Left ventricle myocardium inferior (tissue), 1 donor: ENCODE measurements around the gene FAM120B. TPM values are rescaled to one million over a fixed set of nuclear protein-coding genes. Genes with fewer than 3 reads are reported as not detected.
A peak's percentile ranks its signal among the peaks of the same experiment; 100 is the strongest.

Experiments used
- DNase-seq: peaks from one replicate; pipeline ENCODE4 v3.0.0-alpha.2; 2020
- H3K27ac ChIP-seq: fragments of 200-600 bp; replicated peaks from 2 replicates; pipeline ENCODE4 v1.8.0; 2021
- H3K27me3 ChIP-seq: fragments of 200-600 bp; 2 replicates; pipeline ENCODE4 v1.8.0; 2021; ENCODE audit warnings: low read depth
- H3K36me3 ChIP-seq: fragments of 200-600 bp; 2 replicates; pipeline ENCODE4 v1.8.0; 2021
- H3K4me1 ChIP-seq: fragments of 200-600 bp; 2 replicates; pipeline ENCODE4 v1.8.0; 2021
- H3K4me3 ChIP-seq: fragments of 200-600 bp; 2 replicates; pipeline ENCODE4 v1.8.0; 2021; ENCODE audit warnings: mild to moderate bottlenecking, moderate library complexity
- H3K9me3 ChIP-seq: fragments of 200-600 bp; replicated peaks from 2 replicates; pipeline ENCODE4 v1.8.0; 2021
- intact Hi-C: fragments of 100-400 bp; cut with micrococcal nuclease; formaldehyde crosslinking; loops from one replicate; pipeline ENCODE4 v1.11.0; 2022
- total RNA-seq: library from RNA; stranded (reverse); fragmentation: NEBNext Ultra II Directional; extraction: Animal tissue kit (Norgen Biotek cat#: 25700); gene quantifications from one replicate; pipeline ENCODE4 v1.2.1, GENCODE V29; 2021
- TF ChIP-seq, protein P1 (sequence below): fragments of 200-600 bp; IDR thresholded peaks from 2 replicates; pipeline ENCODE4 v1.8.0; 2021; ENCODE audit warnings: antibody characterized with exemption, mild to moderate bottlenecking, borderline replicate concordance
- donor health status: DM: no; HTN: yes; CAD: no; lungs with severe emphysema.

FAM120B gene
- total RNA-seq, 1 donor from 2014 or later = 20.1 TPM

- DNase-seq = no peak
- Histone ChIP-seq H3K27ac (no peak overlapping the region), H3K4me3 (no peak overlapping the region), H3K9me3 (peaks cover 15% of the 10 kb centered on the region), H3K27me3 (peaks cover 17% of the 10 kb centered on the region), H3K36me3 (no peaks in the 10 kb centered on the region), H3K4me1 (peaks cover 19% of the 10 kb centered on the region)
- TF ChIP-seq, protein P1, sequence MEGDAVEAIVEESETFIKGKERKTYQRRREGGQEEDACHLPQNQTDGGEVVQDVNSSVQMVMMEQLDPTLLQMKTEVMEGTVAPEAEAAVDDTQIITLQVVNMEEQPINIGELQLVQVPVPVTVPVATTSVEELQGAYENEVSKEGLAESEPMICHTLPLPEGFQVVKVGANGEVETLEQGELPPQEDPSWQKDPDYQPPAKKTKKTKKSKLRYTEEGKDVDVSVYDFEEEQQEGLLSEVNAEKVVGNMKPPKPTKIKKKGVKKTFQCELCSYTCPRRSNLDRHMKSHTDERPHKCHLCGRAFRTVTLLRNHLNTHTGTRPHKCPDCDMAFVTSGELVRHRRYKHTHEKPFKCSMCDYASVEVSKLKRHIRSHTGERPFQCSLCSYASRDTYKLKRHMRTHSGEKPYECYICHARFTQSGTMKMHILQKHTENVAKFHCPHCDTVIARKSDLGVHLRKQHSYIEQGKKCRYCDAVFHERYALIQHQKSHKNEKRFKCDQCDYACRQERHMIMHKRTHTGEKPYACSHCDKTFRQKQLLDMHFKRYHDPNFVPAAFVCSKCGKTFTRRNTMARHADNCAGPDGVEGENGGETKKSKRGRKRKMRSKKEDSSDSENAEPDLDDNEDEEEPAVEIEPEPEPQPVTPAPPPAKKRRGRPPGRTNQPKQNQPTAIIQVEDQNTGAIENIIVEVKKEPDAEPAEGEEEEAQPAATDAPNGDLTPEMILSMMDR = no peak
- intact Hi-C loops = no loop called here
Measured at GRCh38 chr6:170435766-170436165, 129.2 kb downstream of the FAM120B start.

- Histone ChIP-seq H3K4me1 (peaks cover 19% of the 10 kb centered on the region), H3K4me3 (no peak overlapping the region), H3K9me3 (peaks cover 15% of the 10 kb centered on the region), H3K36me3 (no peaks in the 10 kb centered on the region), H3K27ac (no peak overlapping the region), H3K27me3 (peaks cover 17% of the 10 kb centered on the region)
- TF ChIP-seq, protein P1 = no peak
- no peak for DNase-seq
- intact Hi-C loops = no loop called here
Measured at GRCh38 chr6:170436209-170436809, 129.8 kb downstream of the FAM120B start.

DNA sequence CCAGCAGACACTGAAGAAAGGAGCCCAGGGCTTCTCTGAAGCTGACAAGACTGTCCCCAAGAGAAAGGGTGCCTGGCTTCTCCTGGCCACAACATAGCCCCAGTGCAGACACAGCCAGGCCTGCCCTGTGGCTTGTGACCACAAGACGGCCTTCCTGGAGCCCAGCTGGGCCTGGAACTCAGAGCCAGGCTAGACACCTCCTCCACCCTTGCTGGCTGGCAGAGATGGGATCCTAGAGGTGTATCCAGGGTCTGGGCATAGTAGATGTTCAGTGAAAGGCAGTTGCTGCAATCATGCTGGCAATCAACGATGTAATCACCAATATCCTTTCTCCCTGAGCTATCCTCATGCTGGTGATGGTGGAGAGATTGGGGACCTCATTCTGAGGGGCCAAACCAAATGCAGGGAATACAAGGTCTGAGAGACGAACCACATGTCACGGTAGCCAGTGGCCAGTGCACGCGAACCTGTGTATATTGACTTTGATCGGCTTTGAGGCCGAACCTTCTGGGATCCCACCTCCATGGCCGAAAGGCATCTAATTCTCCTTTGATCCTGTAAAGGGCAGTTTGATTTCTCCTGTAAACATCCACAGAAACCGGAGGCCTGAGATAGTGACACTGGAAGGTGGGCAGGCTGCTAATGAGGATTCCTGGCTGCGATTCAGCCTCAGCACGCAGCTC, 131.3 kb downstream of the FAM120B start:
- peaks cover 15% of the 10 kb centered on the region for H3K9me3 ChIP-seq
- no peak overlapping the region for H3K27ac ChIP-seq
- peak overlapping the region; percentile 56 for H3K4me3 ChIP-seq
- TF ChIP-seq, protein P1 = no peak
- H3K36me3 ChIP-seq = no peaks in the 10 kb centered on the region
- intact Hi-C loops = no loop called here
- peaks cover 19% of the 10 kb centered on the region for H3K4me1 ChIP-seq
- H3K27me3 ChIP-seq = peaks cover 17% of the 10 kb centered on the region
- no peak for DNase-seq

DNA sequence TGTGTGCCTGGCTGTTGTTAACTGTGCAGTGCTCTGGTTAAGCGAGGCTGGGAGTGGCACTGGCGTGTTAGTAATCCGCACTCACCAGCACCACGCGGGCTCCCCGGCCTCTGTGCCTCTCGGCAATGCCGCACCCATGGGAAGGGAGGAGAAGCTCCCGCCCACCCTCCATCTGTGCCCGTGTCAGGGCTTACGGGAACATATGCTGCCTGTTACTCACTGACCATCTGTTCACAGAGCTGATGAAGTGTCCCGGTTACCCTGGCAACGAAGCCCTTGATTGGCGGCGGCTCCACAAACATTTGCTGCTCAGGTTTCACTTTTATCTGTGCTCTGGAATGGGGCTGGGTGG, 131.8 kb downstream of the FAM120B start:
- Histone ChIP-seq H3K27ac (no peak overlapping the region), H3K9me3 (peaks cover 15% of the 10 kb centered on the region), H3K4me3 (peak overlapping the region; percentile 56), H3K4me1 (peaks cover 19% of the 10 kb centered on the region), H3K27me3 (peaks cover 17% of the 10 kb centered on the region), H3K36me3 (no peaks in the 10 kb centered on the region)
- DNase-seq = peak; percentile 77
- intact Hi-C loops = no loop called here
- TF ChIP-seq, protein P1 = no peak

DNA sequence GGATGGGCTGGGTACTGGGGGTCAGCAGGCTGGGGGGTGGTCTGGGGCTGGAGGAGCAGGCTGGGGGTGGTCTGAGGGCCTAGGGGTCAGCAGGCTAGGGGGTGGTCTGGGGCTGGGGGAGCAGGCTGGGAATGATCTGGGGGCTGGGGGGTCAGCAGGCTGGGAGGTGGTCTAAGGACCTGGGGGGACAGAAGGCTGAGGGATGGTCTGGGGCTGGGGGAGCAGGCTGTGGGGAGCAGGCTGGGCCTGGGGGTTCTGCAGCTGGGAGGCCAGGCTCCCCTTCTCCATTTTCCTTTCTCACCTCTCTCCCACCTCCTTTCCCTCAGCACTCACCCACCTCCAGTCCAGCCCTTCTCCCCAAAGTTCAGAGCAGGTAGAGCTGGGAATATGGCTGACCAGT, 132.3 kb downstream of the FAM120B start:
- TF ChIP-seq, protein P1 = no peak
- H3K9me3 ChIP-seq = peaks cover 15% of the 10 kb centered on the region
- intact Hi-C loops = no loop called here
- no peak overlapping the region for H3K4me3 ChIP-seq
- peaks cover 19% of the 10 kb centered on the region for H3K4me1 ChIP-seq
- DNase-seq = no peak
- peaks cover 15% of the 10 kb centered on the region for H3K27me3 ChIP-seq
- no peaks in the 10 kb centered on the region for H3K36me3 ChIP-seq
- no peak overlapping the region for H3K27ac ChIP-seq
